H7 (cell line): ENCODE data around the gene SRD5A3. TPM values are rescaled to one million over a fixed set of nuclear protein-coding genes. Genes with fewer than 3 reads are reported as not detected.
A peak's percentile ranks its signal among the peaks of the same experiment; 100 is the strongest.

Source experiments
- DNase-seq: peaks from one replicate; pipeline ENCODE4 v3.0.0; 2012
- H3K27me3 ChIP-seq: 2 replicates; pipeline ENCODE4 v1.6.0; 2011; ENCODE audit warnings: mild to moderate bottlenecking, low read length; ENCODE audit not compliant: control insufficient read depth, insufficient read depth
- H3K36me3 ChIP-seq: replicated peaks from 2 replicates; pipeline ENCODE4 v1.5.1; 2011; ENCODE audit warnings: low read length; ENCODE audit not compliant: control insufficient read depth, insufficient read depth
- H3K4me3 ChIP-seq: 2 replicates; pipeline ENCODE4 v1.5.1; 2011; ENCODE audit warnings: low read depth, mild to moderate bottlenecking, control low read depth, low read length, moderate library complexity; ENCODE audit not compliant: insufficient read depth
- total RNA-seq: library from RNA; depleted of rRNA; stranded (reverse); fragments of >200 nt; shearing (Covaris generic); gene quantifications from 2 replicates; pipeline ENCODE4 v1.2.3, GENCODE V29; 2014

Gene SRD5A3
- total RNA-seq, 1 experiment from 2014 or later, result 33.9 TPM

- Histone ChIP-seq H3K4me3 (no peak overlapping the region), H3K36me3 (no peaks in the 10 kb centered on the region), H3K27me3 (no peaks in the 10 kb centered on the region)
- DNase-seq, result no peak
Observed at GRCh38 chr4:55376698-55377097, 30.7 kb downstream of the SRD5A3 start.

GRCh38 chr4:55378617-55379467 is 32.8 kb downstream of the SRD5A3 start:
- DNase-seq, result no peak
- Histone ChIP-seq H3K4me3 (no peak overlapping the region), H3K36me3 (no peaks in the 10 kb centered on the region), H3K27me3 (no peaks in the 10 kb centered on the region)

- Histone ChIP-seq H3K4me3 (no peak overlapping the region), H3K27me3 (no peaks in the 10 kb centered on the region), H3K36me3 (no peaks in the 10 kb centered on the region)
- no peak for DNase-seq
Observed at GRCh38 chr4:55380576-55380975, 34.5 kb downstream of the SRD5A3 start.

- no peak for DNase-seq
- H3K27me3 ChIP-seq, result no peaks in the 10 kb centered on the region
- H3K36me3 ChIP-seq, result no peaks in the 10 kb centered on the region
Observed at GRCh38 chr4:55381502-55381901, 35.5 kb downstream of the SRD5A3 start.

GRCh38 chr4:55382488-55383003 is 36.5 kb downstream of the SRD5A3 start:
- Histone ChIP-seq H3K36me3 (no peaks in the 10 kb centered on the region), H3K27me3 (no peaks in the 10 kb centered on the region), H3K4me3 (no peak overlapping the region)
- DNase-seq, result no peak

More at GRCh38 chr4:55381502-55381901, 35.5 kb downstream of the SRD5A3 start:
- no peak overlapping the region for H3K4me3 ChIP-seq

GRCh38 chr4:55385201-55385649 is 39.2 kb downstream of the SRD5A3 start:
- Histone ChIP-seq H3K4me3 (no peak overlapping the region), H3K36me3 (no peaks in the 10 kb centered on the region), H3K27me3 (no peaks in the 10 kb centered on the region)
- no peak for DNase-seq

- peak; percentile 43 for DNase-seq
- H3K27me3 ChIP-seq, result no peaks in the 10 kb centered on the region
- H3K4me3 ChIP-seq, result no peak overlapping the region
- no peaks in the 10 kb centered on the region for H3K36me3 ChIP-seq
Observed at GRCh38 chr4:55386073-55386472, 40.0 kb downstream of the SRD5A3 start.

GRCh38 chr4:55386840-55387239 is 40.8 kb downstream of the SRD5A3 start:
- Histone ChIP-seq H3K4me3 (no peak overlapping the region), H3K27me3 (no peaks in the 10 kb centered on the region), H3K36me3 (no peaks in the 10 kb centered on the region)
- no peak for DNase-seq

GRCh38 chr4:55393461-55394320 is 47.6 kb downstream of the SRD5A3 start:
- no peaks in the 10 kb centered on the region for H3K36me3 ChIP-seq
- no peaks in the 10 kb centered on the region for H3K27me3 ChIP-seq
- no peak overlapping the region for H3K4me3 ChIP-seq
- no peak for DNase-seq

- peak overlapping the region; percentile 86 for H3K4me3 ChIP-seq
- no peak for DNase-seq
- H3K27me3 ChIP-seq, result no peaks in the 10 kb centered on the region
- no peaks in the 10 kb centered on the region for H3K36me3 ChIP-seq
Observed at GRCh38 chr4:55395218-55395528, 49.1 kb downstream of the SRD5A3 start.

GRCh38 chr4:55395529-55396307 is 49.7 kb downstream of the SRD5A3 start, which contains the start of gene TMEM165:
TSS of gene TMEM165 (plus strand) at chr4:55395957. CDS start at chr4:55396190, 233 bp downstream.
- H3K27me3 ChIP-seq, result no peaks in the 10 kb centered on the region
- DNase-seq, result peak; percentile 96
- peak within 1 kb of the TSS; percentile 86 for H3K4me3 ChIP-seq
- H3K36me3 ChIP-seq, result no peaks in the 10 kb centered on the region

GRCh38 chr4:55396308-55397125 is 50.5 kb downstream of the SRD5A3 start:
- peak; percentile 79 for DNase-seq
- H3K36me3 ChIP-seq, result no peaks in the 10 kb centered on the region
- H3K27me3 ChIP-seq, result no peaks in the 10 kb centered on the region
- H3K4me3 ChIP-seq, result peak overlapping the region; percentile 86

- DNase-seq, result no peak
- Histone ChIP-seq H3K4me3 (peak overlapping the region; percentile 86), H3K27me3 (no peaks in the 10 kb centered on the region), H3K36me3 (no peaks in the 10 kb centered on the region)
Observed at GRCh38 chr4:55397126-55397436, 51.0 kb downstream of the SRD5A3 start.
